Stimulated activated CD8-positive, alpha-beta memory T cell treated with anti-CD3 and anti-CD28 coated beads, Interleukin-12 subunit alpha, Interleukin-12 subunit beta, amount 100 ng/mL, for 4 hours (primary cell): ENCODE measurements around the gene TMEM14A.
"Not testable (repeated sequence)": the region's sequence is repeated elsewhere in the genome, so short reads cannot be mapped to it uniquely, and the experiment has no call there.

Experiments used
- DNase-seq: peaks from one replicate; pipeline ENCODE4 v3.0.0-alpha.2; 2020; ENCODE audit warnings: low read depth

Gene TMEM14A

DNA sequence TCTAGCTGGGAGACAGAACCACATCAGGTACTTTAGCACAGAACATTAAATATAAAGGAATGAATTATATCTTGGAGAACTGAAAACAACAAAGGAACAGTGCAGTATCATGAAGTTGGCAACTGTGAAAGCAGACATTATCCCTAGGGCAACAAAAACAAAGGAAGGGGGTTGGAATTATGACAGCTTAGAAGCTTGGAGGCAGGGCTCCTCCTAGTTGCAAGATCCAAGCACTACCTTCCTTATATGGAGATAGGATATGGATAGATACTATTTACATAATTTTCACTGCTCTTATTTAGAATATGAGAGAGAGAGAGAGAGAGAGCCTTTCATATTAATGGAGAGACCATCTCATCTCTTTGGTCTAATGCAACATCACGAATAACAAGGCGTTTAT, 27.0 kb downstream of the TMEM14A start:
- no peak for DNase-seq

DNA sequence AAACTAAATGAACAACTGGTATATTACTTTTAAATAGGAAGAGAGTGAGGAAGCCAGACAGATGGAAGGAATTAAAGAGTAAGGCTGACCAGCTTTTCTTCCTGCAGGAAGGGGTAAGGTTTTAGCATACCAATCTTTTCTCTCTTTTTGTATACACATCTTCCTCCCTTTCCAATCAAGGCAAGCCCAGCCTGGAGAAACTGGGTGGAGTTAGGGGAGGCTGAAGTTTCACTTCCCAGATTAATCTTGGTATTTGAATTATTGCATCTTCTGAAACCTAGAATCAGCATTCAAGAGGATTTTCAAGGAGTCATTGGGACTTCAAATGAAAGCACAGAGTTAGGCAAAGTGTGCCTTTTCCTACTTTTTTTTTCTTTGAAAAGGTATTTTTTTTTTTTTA, 33.1 kb downstream of the TMEM14A start:
- DNase-seq = no peak

GRCh38 chr6:52704781-52705502, 34.0 kb downstream of the TMEM14A start:
- DNase-seq = not testable (repeated sequence)

DNA sequence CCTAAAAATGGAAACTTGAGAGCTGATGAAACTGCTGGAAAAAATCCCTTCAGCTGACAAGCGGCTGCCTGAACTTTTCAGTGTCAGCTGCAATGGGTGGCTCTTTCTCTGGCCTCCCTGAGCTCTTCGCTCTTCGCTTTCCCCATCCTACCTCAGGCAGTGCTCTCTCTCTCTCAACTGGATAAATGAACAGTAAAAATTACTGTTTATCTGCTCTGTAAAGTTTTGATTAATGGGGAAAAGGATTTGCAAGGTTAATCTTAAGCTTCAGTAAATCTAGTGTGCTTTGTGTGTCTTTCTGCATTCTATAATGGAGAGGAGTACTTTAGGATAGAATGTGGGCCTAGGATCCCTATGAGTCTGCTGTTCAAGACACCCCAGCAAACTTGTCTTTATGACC, 35.1 kb downstream of the TMEM14A start:
- no peak for DNase-seq

DNA sequence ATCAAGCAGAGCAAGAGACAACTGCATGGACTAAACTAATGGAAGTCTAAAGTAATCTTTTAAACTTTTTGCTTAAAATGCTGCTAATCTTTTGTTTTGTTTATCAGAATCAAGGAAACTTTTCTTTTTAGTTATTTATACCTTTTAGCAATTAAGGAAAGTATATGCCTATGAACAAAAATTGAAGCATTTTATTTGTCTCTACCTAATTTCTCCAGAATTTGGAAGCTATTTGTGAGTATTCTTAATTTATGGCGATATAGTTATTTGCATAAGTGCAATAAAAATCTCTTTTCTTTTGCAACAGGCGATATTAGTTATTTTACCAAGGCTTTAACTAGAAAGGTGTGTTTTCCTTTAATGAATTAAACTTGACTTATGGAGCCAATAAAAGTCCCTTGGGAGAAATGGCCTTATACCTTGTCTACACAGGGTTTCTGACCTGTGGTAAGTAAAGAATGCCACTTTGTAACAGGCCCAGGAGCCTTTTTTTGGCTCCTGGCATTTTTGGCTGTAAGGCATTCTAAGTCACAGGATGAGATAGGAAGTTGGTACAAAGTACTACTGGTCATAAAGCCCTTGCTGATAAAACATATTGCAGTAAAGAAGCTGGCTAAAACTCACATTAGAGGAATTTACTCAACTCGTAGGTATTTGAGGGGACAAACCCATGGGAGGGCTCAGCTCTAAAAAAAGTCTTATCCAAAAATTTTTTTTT, 37.2 kb downstream of the TMEM14A start:
- DNase-seq = no peak

DNA sequence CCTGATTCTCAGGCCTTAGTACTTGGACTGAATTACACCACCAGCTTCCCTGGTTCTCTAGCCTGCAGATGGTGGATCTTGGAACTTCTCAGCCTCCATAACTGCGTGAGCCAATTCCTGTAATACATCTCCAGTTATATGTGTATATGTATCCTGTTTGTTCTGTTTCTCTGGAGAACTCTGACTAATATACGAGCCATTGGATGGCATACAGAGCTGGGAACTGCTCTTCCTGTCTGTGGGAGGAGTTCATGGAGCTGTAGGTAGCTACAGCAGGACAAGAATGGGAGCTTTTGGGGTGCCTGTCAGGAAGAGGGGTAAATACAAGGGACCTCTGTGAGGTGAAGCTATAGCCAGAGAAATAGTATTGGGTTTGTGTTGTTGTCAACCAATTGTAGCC, 41.2 kb downstream of the TMEM14A start:
- no peak for DNase-seq

- not testable (repeated sequence) for DNase-seq
These were observed 43.8 kb downstream of the TMEM14A start for GRCh38 chr6:52714761-52715160.

DNA sequence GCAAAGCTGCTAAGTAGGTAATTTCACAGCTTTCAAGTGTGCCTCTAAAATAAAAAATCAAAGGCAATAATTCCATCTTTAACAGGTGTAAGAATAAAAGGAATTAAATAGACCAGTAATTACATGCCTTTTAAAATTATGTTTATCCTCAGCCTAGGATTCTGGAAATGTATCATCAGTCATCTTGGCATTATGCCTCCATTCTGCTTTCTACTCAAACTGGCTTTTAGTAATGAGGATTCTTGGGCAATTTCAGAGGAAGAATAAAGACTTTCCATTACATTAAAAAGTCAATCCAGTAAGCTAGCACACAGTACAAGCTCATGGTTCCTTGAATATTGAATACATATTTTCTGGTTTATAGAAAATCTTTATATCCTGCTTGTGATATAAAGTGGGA, 47.6 kb downstream of the TMEM14A start:
- DNase-seq = no peak

GRCh38 chr6:52720321-52720720, 49.4 kb downstream of the TMEM14A start:
- no peak for DNase-seq

GRCh38 chr6:52724042-52724405, 53.1 kb downstream of the TMEM14A start:
- no peak for DNase-seq

DNA sequence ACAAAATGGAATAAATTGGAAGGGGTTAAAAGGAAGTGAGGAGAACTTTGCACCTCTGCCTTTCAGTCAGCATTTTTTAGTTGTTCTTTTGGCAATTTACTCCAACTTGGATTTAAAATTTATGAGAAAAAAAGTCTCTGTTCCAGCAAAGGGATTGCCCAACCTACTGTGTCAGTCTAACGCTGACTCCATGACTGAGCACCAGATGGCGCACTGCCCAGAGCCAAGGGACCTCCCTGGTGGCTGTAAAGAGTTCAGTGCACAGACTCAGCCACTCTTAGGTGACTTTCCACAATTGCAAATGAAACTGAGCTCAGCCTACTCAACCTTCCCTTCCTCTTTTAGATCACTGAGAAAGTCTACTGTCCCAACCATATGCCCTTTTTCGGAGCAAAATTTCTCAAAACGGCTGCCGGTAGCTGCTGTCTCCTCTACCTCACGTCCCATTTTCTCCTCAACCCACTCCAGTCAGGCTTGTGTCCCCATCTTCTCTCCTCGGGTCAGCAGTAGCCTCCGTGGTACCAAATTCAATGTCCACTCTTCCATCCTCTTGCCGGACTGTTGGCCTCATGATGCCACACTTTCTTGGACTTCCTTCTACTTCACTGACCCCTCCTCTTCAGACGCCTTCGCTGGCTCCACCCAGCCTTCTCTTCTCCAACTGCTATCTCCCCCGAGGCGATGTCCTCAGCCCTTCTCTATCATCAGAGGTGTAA, 53.7 kb downstream of the TMEM14A start:
- DNase-seq = no peak

DNA sequence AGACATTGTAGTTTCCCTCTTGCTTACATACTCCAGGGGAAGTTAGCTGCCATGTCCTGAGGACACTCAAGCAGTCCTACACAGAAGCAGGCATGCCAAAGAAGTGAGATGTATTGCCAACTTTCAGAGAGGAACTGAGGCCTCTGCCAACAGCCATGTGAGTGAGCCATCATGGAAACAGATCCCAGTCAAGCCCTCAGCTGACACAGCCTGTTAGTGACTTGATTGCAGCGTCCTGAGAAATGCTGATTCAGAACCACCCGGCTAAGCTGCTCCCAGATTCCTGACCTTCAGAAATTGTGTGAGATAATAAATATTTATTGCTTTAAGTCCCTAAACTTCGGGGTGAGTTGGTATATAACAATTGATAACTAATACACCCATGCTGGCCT, 54.2 kb downstream of the TMEM14A start:
- no peak for DNase-seq

- DNase-seq = no peak
These were observed 54.8 kb downstream of the TMEM14A start for GRCh38 chr6:52725535-52726192.

DNA sequence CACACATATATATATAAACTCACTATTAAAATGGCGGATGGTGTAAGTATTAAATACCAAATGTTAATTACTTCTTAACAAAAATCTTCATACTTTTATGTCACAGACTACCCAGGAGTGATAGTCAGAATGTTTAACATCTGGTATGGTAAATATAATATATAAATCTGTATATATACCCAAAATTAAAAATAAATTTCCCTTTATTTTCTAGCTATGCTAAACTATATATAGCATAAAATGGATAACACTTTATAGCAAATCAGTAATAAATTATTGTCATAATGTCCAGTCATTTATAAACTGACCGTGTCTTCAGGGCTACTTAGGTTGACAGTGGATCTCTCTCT, 55.3 kb downstream of the TMEM14A start:
- no peak for DNase-seq

GRCh38 chr6:52726741-52727535, 56.0 kb downstream of the TMEM14A start:
- DNase-seq = no peak

DNA sequence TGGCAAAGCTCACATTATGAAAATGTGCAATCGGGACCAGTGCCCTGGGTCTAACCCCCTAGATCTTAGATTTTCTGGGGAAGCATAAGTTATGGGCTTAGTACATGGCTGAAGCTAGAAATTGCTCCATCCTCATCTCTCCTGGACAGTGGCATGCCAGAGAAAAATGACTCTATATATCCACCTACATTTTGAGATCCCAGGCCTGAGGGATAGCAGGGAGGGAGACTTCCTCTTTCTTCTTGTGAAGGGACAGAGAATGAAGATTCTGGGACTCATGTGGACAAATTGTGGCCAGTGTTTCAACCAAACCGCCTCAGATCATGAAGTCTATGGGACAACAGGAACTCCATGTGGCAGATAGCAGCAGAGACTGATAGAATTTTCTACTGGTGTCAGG, 57.0 kb downstream of the TMEM14A start:
- no peak for DNase-seq

GRCh38 chr6:52728394-52728793, 57.5 kb downstream of the TMEM14A start:
- no peak for DNase-seq

- DNase-seq = no peak
These were observed 58.7 kb downstream of the TMEM14A start for GRCh38 chr6:52729576-52729975.

- no peak for DNase-seq
These were observed 60.8 kb downstream of the TMEM14A start for GRCh38 chr6:52731719-52732118.

GRCh38 chr6:52733172-52733571, 62.3 kb downstream of the TMEM14A start:
- no peak for DNase-seq

- DNase-seq = no peak
These were observed 63.2 kb downstream of the TMEM14A start for GRCh38 chr6:52734072-52734471.

DNA sequence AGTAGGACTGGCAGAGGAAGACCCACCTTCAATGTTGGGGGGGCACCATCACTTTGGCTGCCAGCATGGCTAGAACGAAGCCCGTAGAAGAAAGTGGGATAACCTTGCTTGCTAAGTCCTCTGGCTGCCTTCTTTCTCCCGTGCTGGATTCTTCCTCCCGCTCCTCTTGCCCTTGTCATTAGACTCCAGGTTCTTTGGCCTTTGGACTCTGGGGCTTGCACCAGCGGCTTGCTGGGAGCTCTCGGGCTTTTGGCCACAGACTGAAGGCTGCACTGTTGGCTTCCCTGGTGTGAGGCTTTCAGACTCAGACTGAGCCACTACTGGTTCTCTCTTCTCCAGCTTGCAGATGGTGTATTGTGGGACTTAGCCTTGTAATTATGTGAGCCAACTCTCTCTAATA, 64.2 kb downstream of the TMEM14A start:
- no peak for DNase-seq
